Measurements from ENCODE around the gene GCNA. TPM values are rescaled to one million over a fixed set of nuclear protein-coding genes. Genes with fewer than 3 reads are reported as not detected.

GCNA gene
- total and polyA plus RNA-seq, 10 of the 15 experiments (the other 5 are each of a cell fraction or from before 2014, with no cell fraction given) = 0.37 to 1.6 (median 0.90) TPM

DNA sequence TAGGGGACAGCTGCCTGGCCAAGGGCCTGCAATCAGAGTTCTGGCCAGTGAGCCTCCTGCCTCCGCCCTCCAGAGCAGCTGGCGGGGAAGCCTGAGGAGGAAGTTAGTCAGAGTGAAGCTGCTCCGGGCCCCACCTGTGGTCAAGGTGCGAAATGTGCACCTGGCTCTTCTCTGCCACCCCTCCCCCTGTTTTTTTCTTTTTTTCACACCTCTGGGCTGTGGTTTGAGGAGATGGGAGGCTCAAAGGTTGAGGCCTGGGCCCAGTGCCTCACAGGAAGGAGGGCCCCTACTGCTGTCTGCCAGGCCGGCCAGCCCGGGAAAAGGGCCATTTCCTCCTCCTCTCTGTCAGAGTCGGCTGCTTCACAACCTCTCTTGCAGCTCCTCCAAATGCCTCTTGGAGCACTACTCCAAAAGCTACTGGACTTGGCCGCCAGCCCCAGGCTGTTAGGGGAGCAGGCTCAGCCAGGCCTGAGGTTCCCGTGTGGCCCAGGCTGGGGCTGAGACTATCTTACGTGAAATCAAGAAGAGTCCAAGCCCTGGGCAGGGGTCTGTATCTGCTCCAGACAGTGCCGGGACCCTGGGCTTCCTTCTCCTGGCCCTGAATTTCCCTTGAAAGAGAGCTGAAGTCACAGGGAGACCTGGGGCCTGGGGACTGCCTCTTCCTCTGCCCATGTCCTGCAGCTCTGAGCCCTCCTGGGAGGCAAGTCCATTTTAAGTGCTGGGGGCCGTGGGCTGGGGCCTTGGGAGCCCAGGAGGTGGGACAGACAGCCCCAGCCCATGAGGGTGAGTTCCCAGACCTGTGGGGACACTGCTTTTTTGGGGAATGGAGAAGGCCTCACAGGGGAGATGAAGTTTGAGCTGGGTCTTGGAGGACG is 44.6 kb downstream of the GCNA start (continued):
- TF ChIP-seq, protein P1, sequence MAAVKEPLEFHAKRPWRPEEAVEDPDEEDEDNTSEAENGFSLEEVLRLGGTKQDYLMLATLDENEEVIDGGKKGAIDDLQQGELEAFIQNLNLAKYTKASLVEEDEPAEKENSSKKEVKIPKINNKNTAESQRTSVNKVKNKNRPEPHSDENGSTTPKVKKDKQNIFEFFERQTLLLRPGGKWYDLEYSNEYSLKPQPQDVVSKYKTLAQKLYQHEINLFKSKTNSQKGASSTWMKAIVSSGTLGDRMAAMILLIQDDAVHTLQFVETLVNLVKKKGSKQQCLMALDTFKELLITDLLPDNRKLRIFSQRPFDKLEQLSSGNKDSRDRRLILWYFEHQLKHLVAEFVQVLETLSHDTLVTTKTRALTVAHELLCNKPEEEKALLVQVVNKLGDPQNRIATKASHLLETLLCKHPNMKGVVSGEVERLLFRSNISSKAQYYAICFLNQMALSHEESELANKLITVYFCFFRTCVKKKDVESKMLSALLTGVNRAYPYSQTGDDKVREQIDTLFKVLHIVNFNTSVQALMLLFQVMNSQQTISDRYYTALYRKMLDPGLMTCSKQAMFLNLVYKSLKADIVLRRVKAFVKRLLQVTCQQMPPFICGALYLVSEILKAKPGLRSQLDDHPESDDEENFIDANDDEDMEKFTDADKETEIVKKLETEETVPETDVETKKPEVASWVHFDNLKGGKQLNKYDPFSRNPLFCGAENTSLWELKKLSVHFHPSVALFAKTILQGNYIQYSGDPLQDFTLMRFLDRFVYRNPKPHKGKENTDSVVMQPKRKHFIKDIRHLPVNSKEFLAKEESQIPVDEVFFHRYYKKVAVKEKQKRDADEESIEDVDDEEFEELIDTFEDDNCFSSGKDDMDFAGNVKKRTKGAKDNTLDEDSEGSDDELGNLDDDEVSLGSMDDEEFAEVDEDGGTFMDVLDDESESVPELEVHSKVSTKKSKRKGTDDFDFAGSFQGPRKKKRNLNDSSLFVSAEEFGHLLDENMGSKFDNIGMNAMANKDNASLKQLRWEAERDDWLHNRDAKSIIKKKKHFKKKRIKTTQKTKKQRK (IDR thresholded peaks at IDR 0.05; ENCODE audit: low read depth, low read length) = no peak
- TF ChIP-seq ATF7 (IDR thresholded peaks at IDR 0.05; ENCODE audit: low read depth) = peak; percentile 74
- 0 out of 2 replicates have a peak, but pooled peaks have one; percentile 23 for TF ChIP-seq YY1 (IDR thresholded peaks at IDR 0.05; ENCODE audit: low read depth, low read length)
- peak; percentile 95 for TF ChIP-seq NR2F1 (conservative IDR thresholded peaks at IDR 0.05)
- peak; percentile 99 for TF ChIP-seq TCF3 (IDR thresholded peaks at IDR 0.05; ENCODE audit: borderline replicate concordance, insufficient read depth, low read depth, low read length)
- no peak for TF ChIP-seq POLR2AphosphoS2 (IDR thresholded peaks at IDR 0.05; ENCODE audit: low read depth, low read length)

DNA sequence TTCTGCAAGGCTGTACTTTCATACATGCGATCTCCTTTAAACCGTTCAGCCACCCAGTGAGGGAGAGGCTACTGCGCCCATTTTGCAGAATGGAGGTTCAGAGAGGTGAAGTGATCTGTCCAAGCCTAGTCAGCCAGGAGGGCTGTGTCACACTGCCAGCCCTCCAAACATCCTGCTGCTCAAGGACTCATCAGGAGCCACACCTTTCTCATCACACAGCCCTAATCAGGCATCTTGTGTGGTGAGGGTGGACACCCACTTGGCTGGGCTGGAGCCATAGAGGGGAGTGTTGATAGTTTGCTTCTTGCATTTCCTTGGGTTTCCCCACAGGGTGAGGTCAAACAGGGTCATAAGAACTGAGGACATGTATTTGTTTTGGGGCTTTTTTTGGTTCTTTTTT is 45.5 kb downstream of the GCNA start:
- peak overlapping the region; percentile 89 for H3K27ac ChIP-seq (ENCODE audit: control insufficient read depth, insufficient read depth)
- 79% methylated on average over 3 of the region's 3 CpGs for WGBS (ENCODE audit: insufficient coverage, insufficient replicate concordance, low lambda C conversion rate, missing lambda C conversion rate)
- intact Hi-C loops (cut with micrococcal nuclease; ENCODE audit: unreplicated experiment) = no loop called here
- H3K9me3 ChIP-seq (replicated peaks; ENCODE audit: control insufficient read depth, insufficient read depth, low read length) = no peaks in the 10 kb centered on the region; the same call in 1 of the 3 replicates
- ChIA-PET SMC1A (ENCODE audit: uncharacterized antibody, unreplicated experiment) (interaction anchor here (1.0 to 9.3 kb wide), 5 partner anchors 12 to 91 kb away, joined by 3 to 119 read pairs (median 6); partner anchors contain the start of gene OGT), CTCF (interaction anchor here (0.9 to 1.7 kb wide), 5 partner anchors 8 to 85 kb away, joined by 3 to 9 read pairs (median 4); no protein-coding TSS in a partner anchor), RAD21 (ENCODE audit: unreplicated experiment) (interaction anchor here (0.6 to 6.6 kb wide), 6 partner anchors 10 to 215 kb away, joined by 3 to 44 read pairs (median 4); no protein-coding TSS in a partner anchor), POLR2A (interaction anchor here (1.5 to 1.6 kb wide), 2 partner anchors 10 to 13 kb away, joined by 4 read pairs; no protein-coding TSS in a partner anchor)
- FAIRE-seq (peak; percentile 59), ATAC-seq (peak; percentile 28), DNase-seq (ENCODE audit: low read depth, low spot score) (no peak)
- no peaks in the 10 kb centered on the region for H4K20me1 ChIP-seq (ENCODE audit: control insufficient read depth, insufficient read depth)
- no peak overlapping the region for H3K4me3 ChIP-seq
- BruUV-seq (replicated peaks) = TSS peak; percentile 64
- H3K4me2 ChIP-seq (ENCODE audit: control insufficient read depth, insufficient read depth) = no peak overlapping the region
- no peaks in the 10 kb centered on the region for H3K27me3 ChIP-seq (replicated peaks in 1 of 2; ENCODE audit: control insufficient read depth in 2 of 2, insufficient read depth in 2 of 2, low read length in 1 of 2)
- peak; percentile 70; the same call in 1 of the 2 replicates for TF ChIP-seq NR2F1 (conservative IDR thresholded peaks at IDR 0.05)
- TF ChIP-seq NFIC (IDR thresholded peaks at IDR 0.05; ENCODE audit: low read depth, low read length) = no peak
- 0 out of 2 replicates have a peak, but pooled peaks have one; percentile 13 for TF ChIP-seq IKZF1 (conservative IDR thresholded peaks at IDR 0.05)
- peaks cover 59% of the 10 kb centered on the region for H3K4me1 ChIP-seq (ENCODE audit: control insufficient read depth, insufficient read depth, low read length)
- H3K79me2 ChIP-seq (ENCODE audit: control insufficient read depth, insufficient read depth, low read length) = no peaks in the 10 kb centered on the region; the same call in 1 of the 2 replicates
- no peak overlapping the region for H2AFZ ChIP-seq (ENCODE audit: control insufficient read depth, low read depth, low read length)
- in situ Hi-C loops (cut with MboI) = no loop called here
- no peaks in the 10 kb centered on the region for H3K36me3 ChIP-seq (ENCODE audit: control insufficient read depth in 2 of 2, insufficient read depth in 2 of 2, low read length in 1 of 2)
- H3K9ac ChIP-seq (ENCODE audit: control insufficient read depth, insufficient read depth, low read length) = peak overlapping the region; percentile 66; the same call in 1 of the 2 replicates
